LoVo (cell line): ENCODE measurements around the gene TRIM45.

ENCODE experiments used
- DNase-seq: peaks from one replicate; pipeline ENCODE4 v3.0.0-alpha.2; 2016; ENCODE audit warnings: low spot score

Gene TRIM45

GRCh38 chr1:117098287-117098890 is 23.2 kb downstream of the TRIM45 start:
- no peak for DNase-seq

GRCh38 chr1:117097443-117097842 is 24.1 kb downstream of the TRIM45 start:
- DNase-seq, result no peak

- peak; percentile 32 for DNase-seq
Observed at GRCh38 chr1:117096951-117097408, 24.6 kb downstream of the TRIM45 start.

- DNase-seq, result no peak
Observed at GRCh38 chr1:117094841-117095604, 26.5 kb downstream of the TRIM45 start.

GRCh38 chr1:117093870-117094621 is 27.5 kb downstream of the TRIM45 start:
- DNase-seq, result peak; percentile 40

- no peak for DNase-seq
Observed at GRCh38 chr1:117093091-117093534, 28.4 kb downstream of the TRIM45 start.

- DNase-seq, result no peak
Observed at GRCh38 chr1:117092594-117092993, 29.0 kb downstream of the TRIM45 start.

GRCh38 chr1:117089996-117090395 is 31.6 kb downstream of the TRIM45 start:
- no peak for DNase-seq

- DNase-seq, result no peak
Observed at GRCh38 chr1:117087686-117088085, 33.9 kb downstream of the TRIM45 start.

- no peak for DNase-seq
Observed at GRCh38 chr1:117084231-117084630, 37.3 kb downstream of the TRIM45 start.

GRCh38 chr1:117079737-117080136 is 41.8 kb downstream of the TRIM45 start:
- DNase-seq, result no peak

GRCh38 chr1:117077267-117077666 is 44.3 kb downstream of the TRIM45 start:
- DNase-seq, result peak; percentile 31

- DNase-seq, result no peak
Observed at GRCh38 chr1:117076648-117077047, 44.9 kb downstream of the TRIM45 start.

GRCh38 chr1:117070124-117070523 is 51.4 kb downstream of the TRIM45 start:
- DNase-seq, result no peak

GRCh38 chr1:117069220-117069844 is 52.2 kb downstream of the TRIM45 start:
- DNase-seq, result no peak

GRCh38 chr1:117068580-117068979 is 53.0 kb downstream of the TRIM45 start:
- DNase-seq, result no peak

GRCh38 chr1:117067533-117068370 is 53.8 kb downstream of the TRIM45 start:
- peak; percentile 59 for DNase-seq

GRCh38 chr1:117066367-117066766 is 55.2 kb downstream of the TRIM45 start:
- no peak for DNase-seq

- no peak for DNase-seq
Observed at GRCh38 chr1:117061986-117062415, 59.5 kb downstream of the TRIM45 start.
